Measurements from ENCODE around the gene SCAMP1.

SCAMP1 gene

GRCh38 chr5:78500871-78501270, 140.5 kb downstream of the SCAMP1 start:
- TF ChIP-seq POLR2A (IDR thresholded peaks at IDR 0.05; ENCODE audit: low read length): no peak
- no peak for TF ChIP-seq GATA1 (IDR thresholded peaks at IDR 0.05; ENCODE audit: low read depth, low read length)

DNA sequence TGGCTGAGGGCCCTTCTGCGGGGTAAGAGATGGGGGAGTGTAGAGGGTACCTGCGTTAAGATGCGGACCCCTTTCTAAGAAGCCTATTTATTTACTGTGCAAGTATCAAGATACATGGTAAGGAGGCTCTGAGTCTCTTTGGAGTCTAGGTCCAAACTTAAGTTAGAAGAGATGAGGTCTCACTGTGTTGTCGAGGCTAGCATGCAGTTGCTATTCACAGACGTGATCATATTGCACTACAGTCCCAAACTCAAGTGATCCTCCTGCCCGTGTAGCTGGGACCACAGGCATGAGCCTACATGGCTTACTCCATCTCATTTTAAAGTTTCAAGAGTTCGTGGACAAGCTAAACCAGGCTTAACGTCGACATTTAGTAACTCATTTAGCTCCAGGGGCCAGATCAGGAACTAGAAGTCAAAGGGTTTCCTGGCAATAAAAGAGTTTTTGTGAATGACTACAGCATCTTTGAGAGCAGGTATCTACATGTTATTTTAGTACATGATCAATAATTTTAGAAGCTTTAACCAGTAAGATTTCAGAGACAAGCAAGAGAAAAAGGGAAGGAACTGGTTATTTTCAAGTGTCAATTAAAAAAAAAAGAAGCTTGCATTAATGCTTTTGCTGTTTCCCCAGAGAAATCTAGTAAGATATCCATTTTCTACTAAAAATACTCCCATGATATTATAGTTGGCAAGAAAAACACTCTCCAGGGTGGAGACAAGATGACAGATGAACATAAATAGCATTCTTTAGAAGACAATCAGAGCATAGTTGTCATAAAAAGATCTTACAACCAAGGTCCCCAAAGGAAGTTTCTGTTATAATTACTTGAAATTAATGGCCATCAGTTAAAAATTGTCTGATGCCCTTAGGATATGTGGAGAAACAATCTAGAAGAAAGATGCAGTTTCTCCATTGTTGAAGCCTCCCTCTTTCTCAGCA, 141.3 kb downstream of the SCAMP1 start:
- no peak for DNase-seq
- TF ChIP-seq POLR2A (IDR thresholded peaks at IDR 0.05; ENCODE audit: low read length): no peak
- TF ChIP-seq GATA1 (IDR thresholded peaks at IDR 0.05; ENCODE audit: low read depth, low read length): no peak

More at GRCh38 chr5:78500871-78501270, 140.5 kb downstream of the SCAMP1 start:
- no peak for DNase-seq

GRCh38 chr5:78503958-78504653, 143.7 kb downstream of the SCAMP1 start:
- no peak for DNase-seq
- TF ChIP-seq POLR2A (IDR thresholded peaks at IDR 0.05; ENCODE audit: low read length) (no peak), GATA1 (IDR thresholded peaks at IDR 0.05; ENCODE audit: low read depth, low read length) (no peak)

- TF ChIP-seq POLR2A (IDR thresholded peaks at IDR 0.05; ENCODE audit: low read length) (no peak), GATA1 (IDR thresholded peaks at IDR 0.05; ENCODE audit: low read depth, low read length) (no peak)
- peak in 1 of 2 experiments; percentile 26 for DNase-seq
These were observed 144.6 kb downstream of the SCAMP1 start for GRCh38 chr5:78504704-78505677.

- no peak for DNase-seq
- TF ChIP-seq GATA1 (IDR thresholded peaks at IDR 0.05; ENCODE audit: low read depth, low read length) (no peak), POLR2A (IDR thresholded peaks at IDR 0.05; ENCODE audit: low read length) (no peak)
These were observed 145.4 kb downstream of the SCAMP1 start for GRCh38 chr5:78505860-78506259.

GRCh38 chr5:78506261-78507024, 146.0 kb downstream of the SCAMP1 start:
- no peak for DNase-seq
- TF ChIP-seq POLR2A (IDR thresholded peaks at IDR 0.05; ENCODE audit: low read length) (no peak), GATA1 (IDR thresholded peaks at IDR 0.05; ENCODE audit: low read depth, low read length) (no peak)

DNA sequence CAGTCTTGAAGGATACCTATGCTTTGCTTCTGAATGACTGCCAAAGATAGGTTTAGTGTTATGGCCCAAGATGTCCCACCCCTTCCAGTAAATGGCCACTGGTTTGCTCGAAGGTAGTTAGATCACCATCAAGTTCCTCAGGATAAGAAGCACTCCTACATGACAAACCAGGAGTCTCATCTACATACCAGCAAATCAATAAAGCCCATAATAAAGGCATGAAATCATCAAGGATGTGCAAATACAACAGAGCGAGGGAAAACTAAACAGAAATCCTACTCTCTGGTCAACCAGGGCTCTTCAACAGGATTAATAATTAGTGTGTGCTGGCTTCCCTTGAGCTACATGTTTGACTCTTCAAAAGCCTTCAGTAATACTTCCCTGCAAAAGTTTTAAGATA, 147.1 kb downstream of the SCAMP1 start:
- no peak for TF ChIP-seq GATA1 (IDR thresholded peaks at IDR 0.05; ENCODE audit: low read depth, low read length)
- no peak for TF ChIP-seq POLR2A (IDR thresholded peaks at IDR 0.05; ENCODE audit: low read length)
- DNase-seq: peak in 1 of 2 experiments; percentile 21

DNA sequence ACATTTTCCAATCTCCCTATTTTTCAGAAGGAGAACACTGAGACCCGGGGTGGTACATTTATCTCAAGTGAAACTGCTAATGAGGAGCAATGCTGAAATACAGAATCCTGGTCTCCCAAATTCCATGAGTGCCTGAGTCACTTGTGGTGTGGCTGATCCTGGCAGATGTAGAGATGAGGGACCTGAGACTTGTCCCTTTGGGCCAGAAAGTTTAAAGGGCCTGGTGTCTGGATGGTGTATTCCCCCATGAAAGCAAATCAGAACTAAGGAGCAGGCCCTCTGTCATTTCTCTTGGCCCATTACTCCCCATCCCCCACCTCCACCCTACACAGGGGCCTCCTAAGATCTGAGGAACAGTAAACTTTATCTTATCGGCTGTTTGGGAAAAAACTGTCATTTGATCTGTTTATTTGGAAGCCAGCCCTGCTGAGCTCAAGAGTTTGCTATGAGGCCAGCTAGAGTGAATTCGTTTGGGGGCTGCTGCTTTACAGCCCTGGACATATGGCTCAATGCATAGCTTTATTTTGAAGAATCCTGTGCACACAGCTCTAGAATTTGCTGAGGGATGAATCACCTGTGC, 147.9 kb downstream of the SCAMP1 start:
- DNase-seq: peak; percentile 37 to 54
- TF ChIP-seq POLR2A (IDR thresholded peaks at IDR 0.05; ENCODE audit: low read length) (peak; percentile 27), GATA1 (IDR thresholded peaks at IDR 0.05; ENCODE audit: low read depth, low read length) (no peak)

- peak; percentile 35 to 52 for DNase-seq
- TF ChIP-seq POLR2A (IDR thresholded peaks at IDR 0.05; ENCODE audit: low read length) (no peak), GATA1 (IDR thresholded peaks at IDR 0.05; ENCODE audit: low read depth, low read length) (no peak)
These were observed 148.9 kb downstream of the SCAMP1 start for GRCh38 chr5:78509145-78509865.

GRCh38 chr5:78509884-78510769, 149.7 kb downstream of the SCAMP1 start:
- TF ChIP-seq GATA1 (IDR thresholded peaks at IDR 0.05; ENCODE audit: low read depth, low read length) (no peak), POLR2A (IDR thresholded peaks at IDR 0.05; ENCODE audit: low read length) (peak; percentile 88)
- DNase-seq: peak; percentile 78 to 80
